ENCODE measurements around the gene KYAT1. TPM values are rescaled to one million over a fixed set of nuclear protein-coding genes. Genes with fewer than 3 reads are reported as not detected.

KYAT1 gene
- total RNA-seq: 10 to 100 TPM in 1 of 2 donors, 1 to 10 TPM in 1; 8.9 to 12.1 TPM
- polyA plus RNA-seq (ENCODE audit: insufficient read length in 2 of 2): 10 to 100 TPM; 14.5 to 20.5 TPM
- long read RNA-seq, donor 1, partial matches to known transcripts: 0 of 1 reads
- long read RNA-seq, donor 1, other reads (novel, unspliced or antisense): 0 of 1 reads
- long read RNA-seq, donor 2, partial matches to known transcripts: 0 of 1 reads
- long read RNA-seq, donor 2, other reads (novel, unspliced or antisense): 0 of 1 reads
- long read RNA-seq, donor 3, partial matches to known transcripts: 0 of 2 reads
- long read RNA-seq, donor 3, other reads (novel, unspliced or antisense): 0 of 2 reads
- long read RNA-seq, donor 4, partial matches to known transcripts: 65 of 66 reads
- long read RNA-seq, donor 4, other reads (novel, unspliced or antisense): 0 of 66 reads

DNA sequence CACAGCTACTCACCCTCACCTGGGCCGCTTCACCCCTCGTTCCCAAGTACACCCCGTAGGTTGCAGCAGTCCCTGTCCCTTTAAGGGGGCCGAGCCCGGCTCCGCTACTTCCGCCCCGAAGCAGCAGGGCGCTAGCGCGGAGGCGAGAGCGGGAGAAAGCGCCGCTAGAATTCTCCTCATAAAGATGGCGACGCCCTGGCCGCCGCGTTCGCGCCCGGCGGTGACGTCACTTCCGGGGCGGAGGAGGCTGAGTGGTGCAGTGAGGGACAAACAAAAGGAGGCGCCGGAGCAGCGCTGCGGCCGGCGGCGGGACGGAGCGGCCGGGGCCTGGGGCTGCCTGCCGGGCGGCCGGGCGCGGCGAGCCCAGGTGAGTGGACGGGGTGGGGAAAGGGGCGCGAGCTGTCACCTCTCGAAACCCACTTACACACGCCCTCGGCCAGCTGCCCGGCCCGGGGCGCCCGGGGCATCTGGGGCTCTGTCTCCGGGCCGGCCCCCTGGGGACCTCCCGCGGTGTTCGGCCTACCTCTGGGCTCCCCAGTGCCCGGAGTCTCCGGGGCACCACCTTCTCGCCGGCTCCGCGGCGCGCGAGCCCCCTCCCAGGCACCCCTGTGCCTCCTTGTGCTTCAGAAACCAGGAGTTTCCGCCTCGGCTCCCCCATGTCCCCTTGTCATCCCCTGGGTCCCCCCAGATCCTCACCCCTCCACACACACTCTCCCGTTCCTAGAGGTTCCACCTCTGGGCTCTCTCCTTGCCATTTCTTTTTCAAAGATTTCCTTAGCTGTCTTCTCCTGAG is at the start of gene KYAT1, which contains the start of gene LRRC8A:
Gene KYAT1, minus strand, starts transcription at position 67 of the 793 bp plus-strand sequence. CDS start 36,545 bp downstream, outside the sequence.
Gene LRRC8A, plus strand, starts transcription at position 250 of the 793 bp plus-strand sequence. CDS start 25,032 bp downstream, outside the sequence.
- DNase-seq (ENCODE audit: low read depth in 4 of 6, low spot score in 6 of 6): peak; percentile 94 to 99 (median 96)
- under 1% methylated on average over 69 of the region's 70 CpGs for WGBS (ENCODE audit: insufficient coverage)
- peaks cover 25% of the 10 kb centered on the region for H3K36me3 ChIP-seq (ENCODE audit: control insufficient read depth, insufficient read depth, low read length)
- H3K4me3 ChIP-seq (ENCODE audit: low read depth, low read length): peak within 1 kb of the TSS; percentile 85
- H3K27me3 ChIP-seq (ENCODE audit: control insufficient read depth, insufficient read depth, low read length): no peaks in the 10 kb centered on the region
- H3K9me3 ChIP-seq (ENCODE audit: control insufficient read depth, insufficient read depth, low read length): no peaks in the 10 kb centered on the region
- H3K4me1 ChIP-seq (ENCODE audit: control insufficient read depth, insufficient read depth, low read length): peaks cover 44% of the 10 kb centered on the region
- H3K27ac ChIP-seq (ENCODE audit: low read depth, low read length): peak within 1 kb of the TSS; percentile 91

DNA sequence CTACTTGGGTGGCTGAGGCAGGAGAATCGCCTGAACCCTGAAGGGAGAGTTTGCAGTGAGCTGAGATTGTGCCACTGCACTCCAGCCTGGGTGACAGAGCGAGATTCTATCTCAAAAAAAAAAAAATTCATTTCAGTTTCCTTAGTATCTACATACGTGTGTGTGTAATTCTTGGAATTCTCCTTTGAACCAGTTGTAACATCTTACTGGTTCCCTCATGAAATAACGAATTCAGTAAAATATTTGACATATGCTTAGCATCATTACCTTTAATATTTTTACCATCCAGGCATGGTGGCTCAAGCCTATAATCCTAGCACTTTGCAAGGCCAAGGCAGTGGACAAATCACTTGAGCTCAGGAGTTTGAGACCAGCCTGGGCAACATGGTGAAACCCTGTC is 47.8 kb upstream of the KYAT1 start:
- 100% methylated on average over 2 of the region's 4 CpGs for WGBS (ENCODE audit: insufficient coverage)
- no peak for DNase-seq (ENCODE audit: low read depth in 4 of 6, low spot score in 6 of 6)
- H3K9me3 ChIP-seq (ENCODE audit: control insufficient read depth, insufficient read depth, low read length): no peaks in the 10 kb centered on the region
- peaks cover 7% of the 10 kb centered on the region for H3K4me1 ChIP-seq (ENCODE audit: control insufficient read depth, insufficient read depth, low read length)
- no peak overlapping the region for H3K4me3 ChIP-seq (ENCODE audit: low read depth, low read length)
- no peaks in the 10 kb centered on the region for H3K27me3 ChIP-seq (ENCODE audit: control insufficient read depth, insufficient read depth, low read length)
- no peak overlapping the region for H3K27ac ChIP-seq (ENCODE audit: low read depth, low read length)
- no peaks in the 10 kb centered on the region for H3K36me3 ChIP-seq (ENCODE audit: control insufficient read depth, insufficient read depth, low read length)

DNA sequence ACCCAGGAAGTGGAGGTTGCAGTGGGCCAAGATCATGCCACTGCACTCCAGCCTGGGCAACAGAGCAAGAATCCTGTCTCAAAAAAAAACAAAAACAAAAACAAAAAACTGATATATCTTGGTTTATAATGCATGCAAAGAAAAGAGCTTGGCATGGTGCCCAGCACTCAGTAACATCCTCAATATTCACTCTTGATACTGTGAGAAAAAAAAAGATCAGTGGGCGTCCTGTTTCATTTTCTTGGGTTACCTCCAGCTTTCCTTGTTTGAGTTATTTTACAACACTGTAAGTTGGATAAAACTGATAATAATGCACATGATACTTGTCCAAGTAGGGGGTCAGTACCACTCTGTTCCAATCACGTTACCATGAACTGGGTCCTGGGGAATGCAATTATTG is 46.9 kb upstream of the KYAT1 start:
- Histone ChIP-seq H3K27me3 (ENCODE audit: control insufficient read depth, insufficient read depth, low read length) (no peaks in the 10 kb centered on the region), H3K9me3 (ENCODE audit: control insufficient read depth, insufficient read depth, low read length) (no peaks in the 10 kb centered on the region), H3K4me1 (ENCODE audit: control insufficient read depth, insufficient read depth, low read length) (peaks cover 7% of the 10 kb centered on the region), H3K4me3 (ENCODE audit: low read depth, low read length) (no peak overlapping the region), H3K36me3 (ENCODE audit: control insufficient read depth, insufficient read depth, low read length) (no peaks in the 10 kb centered on the region), H3K27ac (ENCODE audit: low read depth, low read length) (no peak overlapping the region)
- 71% methylated on average over 1 of the region's 2 CpGs for WGBS (ENCODE audit: insufficient coverage)
- DNase-seq (ENCODE audit: low read depth in 4 of 6, low spot score in 6 of 6): no peak

DNA sequence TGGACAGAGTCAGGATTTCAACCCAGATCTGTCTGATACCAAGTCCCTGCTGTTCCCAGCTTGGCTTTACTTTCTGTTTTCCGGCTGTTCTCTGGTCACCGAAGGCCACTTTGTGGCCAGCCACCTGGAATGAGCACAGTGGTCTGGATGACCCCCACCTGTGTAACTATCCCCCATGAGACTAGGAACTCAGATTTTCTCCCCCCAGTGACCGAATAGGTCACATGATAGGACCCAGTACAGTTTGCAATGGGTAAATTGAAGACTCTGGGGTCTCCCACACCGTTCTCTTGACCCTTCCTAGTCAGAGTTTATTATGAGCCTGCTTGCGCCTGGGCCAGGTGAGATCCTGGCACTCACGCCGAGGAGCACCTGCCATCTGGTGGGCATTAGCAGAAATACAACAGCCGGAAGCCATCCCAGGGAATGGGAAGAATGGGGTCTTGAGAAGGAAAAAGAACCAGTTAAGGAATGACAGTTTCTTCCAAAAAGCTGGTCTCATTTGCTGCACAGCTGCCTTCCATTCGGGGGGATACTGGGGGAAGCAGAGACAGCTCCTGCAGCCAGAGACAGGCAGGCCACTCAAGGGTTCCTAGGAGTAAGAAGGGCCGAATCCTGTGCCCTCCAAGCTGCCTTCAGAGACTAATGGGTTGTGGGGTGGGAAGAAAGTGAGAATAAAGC is 46.1 kb upstream of the KYAT1 start:
- H3K27me3 ChIP-seq (ENCODE audit: control insufficient read depth, insufficient read depth, low read length): no peaks in the 10 kb centered on the region
- no peaks in the 10 kb centered on the region for H3K9me3 ChIP-seq (ENCODE audit: control insufficient read depth, insufficient read depth, low read length)
- no peak overlapping the region for H3K27ac ChIP-seq (ENCODE audit: low read depth, low read length)
- H3K4me3 ChIP-seq (ENCODE audit: low read depth, low read length): no peak overlapping the region
- no peaks in the 10 kb centered on the region for H3K36me3 ChIP-seq (ENCODE audit: control insufficient read depth, insufficient read depth, low read length)
- peak in 3 of 6 donors; percentile 39 to 90 (median 76) for DNase-seq (ENCODE audit: low read depth in 4 of 6, low spot score in 6 of 6)
- H3K4me1 ChIP-seq (ENCODE audit: control insufficient read depth, insufficient read depth, low read length): peaks cover 11% of the 10 kb centered on the region
- 20% methylated on average over 9 of the region's 10 CpGs for WGBS (ENCODE audit: insufficient coverage)

DNA sequence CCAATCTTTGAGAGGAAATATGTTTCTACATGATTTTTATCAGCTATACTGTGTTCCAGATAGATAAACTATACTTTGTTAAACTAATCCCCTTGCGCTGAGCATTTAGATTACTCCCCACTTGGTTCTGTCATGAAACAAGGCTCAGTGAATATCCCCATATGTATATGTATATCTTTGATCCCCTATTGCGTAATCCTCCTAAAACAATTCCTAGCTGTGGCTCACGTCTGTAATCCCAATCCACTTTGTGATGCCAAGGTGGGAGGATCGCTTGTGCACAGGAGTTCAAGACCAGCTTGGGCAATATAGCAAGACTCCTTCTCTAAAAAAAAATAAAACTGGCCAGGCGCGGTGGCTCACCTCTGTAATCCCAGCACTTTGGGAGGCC is 41.7 kb upstream of the KYAT1 start:
- no peak for DNase-seq (ENCODE audit: low read depth in 4 of 6, low spot score in 6 of 6)
- no peak overlapping the region for H3K4me3 ChIP-seq (ENCODE audit: low read depth, low read length)
- H3K27ac ChIP-seq (ENCODE audit: low read depth, low read length): no peak overlapping the region
- no peaks in the 10 kb centered on the region for H3K9me3 ChIP-seq (ENCODE audit: control insufficient read depth, insufficient read depth, low read length)
- peaks cover 44% of the 10 kb centered on the region for H3K4me1 ChIP-seq (ENCODE audit: control insufficient read depth, insufficient read depth, low read length)
- H3K27me3 ChIP-seq (ENCODE audit: control insufficient read depth, insufficient read depth, low read length): no peaks in the 10 kb centered on the region
- 100% methylated on average over 2 of the region's 6 CpGs for WGBS (ENCODE audit: insufficient coverage)
- peaks cover 8% of the 10 kb centered on the region for H3K36me3 ChIP-seq (ENCODE audit: control insufficient read depth, insufficient read depth, low read length)

DNA sequence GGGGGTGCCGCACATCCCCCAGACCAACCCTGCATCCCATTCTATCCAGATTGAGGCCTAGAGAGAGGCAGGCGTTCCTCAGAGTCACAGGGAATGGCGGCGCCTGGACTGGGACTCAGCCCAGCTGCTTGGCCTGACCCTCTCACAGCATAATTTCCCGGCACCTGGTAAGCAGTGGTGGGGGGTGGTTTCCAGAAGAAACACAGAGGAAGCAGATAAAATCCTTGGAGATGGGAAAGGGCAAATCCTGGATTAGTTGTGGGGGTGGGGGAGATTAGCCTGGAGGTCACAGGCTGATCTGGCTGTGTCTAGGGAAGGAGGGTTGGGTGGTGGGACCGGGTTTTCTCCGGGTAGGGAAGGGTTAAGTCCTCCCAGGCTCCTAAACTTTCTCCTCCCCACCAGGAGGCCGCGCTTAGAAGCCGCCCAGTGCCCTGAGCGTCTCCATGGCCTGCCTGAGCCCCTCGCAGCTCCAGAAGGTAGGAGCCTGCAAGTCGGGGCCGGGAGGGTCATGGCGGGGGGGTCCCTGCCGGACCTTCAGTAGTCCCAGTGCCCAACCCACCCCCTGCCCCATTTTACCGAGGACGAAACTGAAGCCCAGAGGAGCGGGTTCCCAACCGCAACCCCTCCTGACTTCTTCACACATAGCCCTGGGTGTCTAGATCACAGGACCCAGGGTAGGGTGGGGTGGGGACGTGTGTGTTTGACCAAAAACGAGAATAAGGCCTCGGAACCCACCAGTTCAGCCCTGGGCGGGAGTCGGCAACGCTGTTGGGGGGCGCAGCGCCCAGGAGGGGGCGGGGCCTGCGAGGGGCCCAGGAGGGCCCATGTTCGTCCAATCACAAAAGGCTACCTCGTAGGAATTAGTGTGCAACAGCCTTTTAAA is 40.4 kb upstream of the KYAT1 start:
- Histone ChIP-seq H3K4me3 (ENCODE audit: low read depth, low read length) (peak overlapping the region; percentile 59), H3K27ac (ENCODE audit: low read depth, low read length) (peak overlapping the region; percentile 89), H3K27me3 (ENCODE audit: control insufficient read depth, insufficient read depth, low read length) (no peaks in the 10 kb centered on the region), H3K4me1 (ENCODE audit: control insufficient read depth, insufficient read depth, low read length) (peaks cover 42% of the 10 kb centered on the region), H3K36me3 (ENCODE audit: control insufficient read depth, insufficient read depth, low read length) (peaks cover 21% of the 10 kb centered on the region), H3K9me3 (ENCODE audit: control insufficient read depth, insufficient read depth, low read length) (no peaks in the 10 kb centered on the region)
- WGBS (ENCODE audit: insufficient coverage): 10% methylated on average over 22 of the region's 32 CpGs
- DNase-seq (ENCODE audit: low read depth in 4 of 6, low spot score in 6 of 6): peak in 1 of 6 donors; percentile 74

DNA sequence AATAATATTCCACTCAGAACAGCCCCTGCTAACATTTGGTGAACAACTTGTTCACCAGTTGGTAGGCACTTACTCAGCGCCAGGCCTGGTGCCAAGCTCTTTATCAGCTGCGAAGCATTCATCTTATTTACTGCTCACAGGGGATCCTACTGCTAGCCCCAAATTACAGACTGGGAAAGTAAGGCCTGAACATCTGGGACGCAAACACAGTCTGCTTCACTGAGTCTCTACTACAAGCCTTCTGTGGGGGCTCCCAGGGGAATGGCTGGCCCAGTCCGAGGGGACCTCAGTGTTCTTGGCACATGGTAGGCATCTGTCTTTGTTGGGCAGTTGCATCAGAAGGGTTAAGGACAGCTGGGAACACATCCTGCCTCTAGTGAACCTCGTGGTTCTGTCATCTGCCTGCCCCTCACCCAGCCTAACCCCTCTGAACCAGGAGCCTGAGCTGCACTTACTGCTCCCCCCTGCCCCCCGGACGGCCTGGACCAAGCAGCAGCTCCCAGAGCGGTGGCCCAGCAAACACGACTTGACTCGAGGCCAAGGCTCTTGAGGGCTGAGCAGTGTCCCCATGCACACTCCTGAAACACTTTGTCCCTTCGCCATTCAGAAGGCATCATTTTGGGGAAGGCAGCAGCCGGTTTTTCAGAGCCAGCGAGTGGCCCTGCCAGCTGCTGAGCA is 38.8 kb upstream of the KYAT1 start, which contains the start of gene PHYHD1:
Gene PHYHD1, plus strand, starts transcription at position 602 of the 678 bp plus-strand sequence. CDS start 1,342 bp downstream, outside the sequence.
- Histone ChIP-seq H3K4me1 (ENCODE audit: control insufficient read depth, insufficient read depth, low read length) (peaks cover 58% of the 10 kb centered on the region), H3K27ac (ENCODE audit: low read depth, low read length) (peak within 1 kb of the TSS; percentile 89), H3K27me3 (ENCODE audit: control insufficient read depth, insufficient read depth, low read length) (no peaks in the 10 kb centered on the region), H3K4me3 (ENCODE audit: low read depth, low read length) (peak within 1 kb of the TSS; percentile 59), H3K36me3 (ENCODE audit: control insufficient read depth, insufficient read depth, low read length) (peaks cover 36% of the 10 kb centered on the region), H3K9me3 (ENCODE audit: control insufficient read depth, insufficient read depth, low read length) (no peaks in the 10 kb centered on the region)
- peak in 4 of 6 donors; percentile 22 to 88 (median 46) for DNase-seq (ENCODE audit: low read depth in 4 of 6, low spot score in 6 of 6)
- WGBS (ENCODE audit: insufficient coverage): 34% methylated on average over 11 of the region's 13 CpGs

DNA sequence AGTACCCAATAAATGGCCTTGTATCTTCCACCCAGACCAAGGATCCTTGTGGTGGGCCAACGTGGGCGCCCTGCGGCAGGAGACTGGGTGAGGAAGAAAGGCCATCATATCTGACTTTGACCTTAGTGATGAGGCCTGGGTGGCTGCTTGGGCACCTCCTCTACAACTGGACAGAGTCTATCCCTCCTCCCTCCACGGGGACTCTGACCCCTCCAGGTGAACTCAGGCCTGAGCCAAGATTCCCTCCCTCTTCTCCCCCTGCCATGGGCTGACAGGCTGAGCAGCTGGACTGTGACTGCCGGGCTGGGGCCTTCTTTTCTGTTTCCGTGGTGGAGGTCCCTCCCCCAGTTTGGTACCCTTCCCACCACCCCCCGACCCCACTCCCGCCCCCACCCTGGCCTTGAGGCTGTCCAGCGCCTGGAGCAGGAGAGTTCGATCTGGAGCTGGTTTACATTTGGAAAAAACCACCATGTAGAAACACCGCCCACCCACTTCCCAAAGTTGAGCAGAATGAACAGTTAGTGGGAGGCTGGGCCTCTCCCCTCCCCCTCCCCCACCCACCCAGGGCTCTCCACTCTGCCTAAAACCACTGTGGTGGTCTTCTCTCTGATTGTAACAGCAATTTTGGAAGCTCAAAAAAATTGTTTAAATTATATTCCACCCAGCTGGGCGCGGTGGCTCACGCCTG is 37.8 kb upstream of the KYAT1 start:
- no peaks in the 10 kb centered on the region for H3K9me3 ChIP-seq (ENCODE audit: control insufficient read depth, insufficient read depth, low read length)
- H3K4me3 ChIP-seq (ENCODE audit: low read depth, low read length): no peak overlapping the region
- DNase-seq (ENCODE audit: low read depth in 4 of 6, low spot score in 6 of 6): no peak
- H3K36me3 ChIP-seq (ENCODE audit: control insufficient read depth, insufficient read depth, low read length): peaks cover 41% of the 10 kb centered on the region
- H3K27me3 ChIP-seq (ENCODE audit: control insufficient read depth, insufficient read depth, low read length): no peaks in the 10 kb centered on the region
- peaks cover 59% of the 10 kb centered on the region for H3K4me1 ChIP-seq (ENCODE audit: control insufficient read depth, insufficient read depth, low read length)
- 77% methylated on average over 4 of the region's 14 CpGs for WGBS (ENCODE audit: insufficient coverage)
- H3K27ac ChIP-seq (ENCODE audit: low read depth, low read length): no peak overlapping the region

Measured in spinal cord (tissue), 10 donors.